ENCODE data around the gene MYO15A.

MYO15A gene

DNA sequence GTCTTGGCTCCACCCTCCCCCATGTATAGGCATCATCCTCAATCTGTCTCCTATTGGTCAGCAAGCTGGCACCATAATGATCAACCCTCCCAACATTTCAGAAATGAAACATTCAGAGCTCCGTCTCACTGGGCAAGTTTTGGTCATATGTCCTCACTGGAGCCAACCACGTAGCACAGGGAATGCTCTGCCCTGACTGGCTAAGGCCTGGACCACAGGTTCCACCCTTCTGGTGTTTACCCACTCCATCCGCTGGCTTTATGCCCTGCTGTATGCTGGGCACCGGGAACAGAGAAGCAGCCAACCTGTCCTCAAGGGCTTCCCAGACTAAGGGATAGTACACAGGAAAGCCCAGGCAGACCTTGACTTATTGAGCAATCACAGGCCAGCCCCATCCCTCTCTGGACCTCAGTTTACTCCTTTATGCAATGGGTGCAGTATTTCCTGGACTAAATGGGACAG, 20.5 kb downstream of the MYO15A start:
- TF ChIP-seq GATA2 (IDR thresholded peaks at IDR 0.05; ENCODE audit: low read depth, low read length) (no peak), GATA3 (IDR thresholded peaks at IDR 0.05; ENCODE audit: low read depth, low read length) (no peak)

DNA sequence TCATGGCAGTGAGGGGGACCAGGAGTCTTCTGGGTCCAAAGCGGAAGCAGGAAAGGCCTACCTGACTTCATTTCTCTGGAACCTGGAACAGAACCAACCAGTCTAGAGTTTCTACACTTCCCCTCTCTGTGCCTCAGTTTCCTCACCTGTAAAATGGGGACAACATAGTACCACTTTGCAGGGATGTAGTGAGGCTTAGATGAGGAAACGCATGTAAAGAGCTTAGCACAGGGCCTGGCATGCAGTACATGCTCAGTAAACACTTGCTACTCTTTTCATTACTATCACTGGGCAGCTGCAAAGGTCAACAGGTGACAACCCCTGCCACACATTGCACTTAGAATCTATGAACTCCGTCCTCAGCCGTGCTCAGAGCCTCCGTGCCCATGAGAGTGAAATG, 24.2 kb downstream of the MYO15A start:
- TF ChIP-seq GATA3 (IDR thresholded peaks at IDR 0.05; ENCODE audit: low read depth, low read length) (no peak), GATA2 (IDR thresholded peaks at IDR 0.05; ENCODE audit: low read depth, low read length) (no peak)

DNA sequence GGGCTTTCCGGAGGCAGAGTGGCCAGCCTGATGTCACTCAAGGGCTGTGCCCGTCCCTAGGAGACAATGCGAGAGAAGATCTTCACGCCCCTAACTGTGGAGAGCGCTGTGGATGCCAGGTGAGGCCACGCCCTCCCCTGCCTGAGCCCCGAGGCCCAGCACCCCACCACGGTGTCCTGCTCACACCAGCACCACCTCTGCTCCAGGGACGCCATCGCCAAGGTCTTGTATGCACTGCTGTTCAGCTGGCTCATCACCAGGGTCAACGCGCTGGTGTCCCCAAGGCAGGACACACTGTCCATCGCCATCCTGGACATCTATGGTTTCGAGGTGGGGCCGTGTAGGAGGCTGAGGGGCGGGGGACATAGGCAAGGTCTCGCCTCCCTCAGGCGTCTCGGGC, 27.8 kb downstream of the MYO15A start:
- TF ChIP-seq GATA3 (IDR thresholded peaks at IDR 0.05; ENCODE audit: low read depth, low read length), result no peak
- no peak for TF ChIP-seq GATA2 (IDR thresholded peaks at IDR 0.05; ENCODE audit: low read depth, low read length)

DNA sequence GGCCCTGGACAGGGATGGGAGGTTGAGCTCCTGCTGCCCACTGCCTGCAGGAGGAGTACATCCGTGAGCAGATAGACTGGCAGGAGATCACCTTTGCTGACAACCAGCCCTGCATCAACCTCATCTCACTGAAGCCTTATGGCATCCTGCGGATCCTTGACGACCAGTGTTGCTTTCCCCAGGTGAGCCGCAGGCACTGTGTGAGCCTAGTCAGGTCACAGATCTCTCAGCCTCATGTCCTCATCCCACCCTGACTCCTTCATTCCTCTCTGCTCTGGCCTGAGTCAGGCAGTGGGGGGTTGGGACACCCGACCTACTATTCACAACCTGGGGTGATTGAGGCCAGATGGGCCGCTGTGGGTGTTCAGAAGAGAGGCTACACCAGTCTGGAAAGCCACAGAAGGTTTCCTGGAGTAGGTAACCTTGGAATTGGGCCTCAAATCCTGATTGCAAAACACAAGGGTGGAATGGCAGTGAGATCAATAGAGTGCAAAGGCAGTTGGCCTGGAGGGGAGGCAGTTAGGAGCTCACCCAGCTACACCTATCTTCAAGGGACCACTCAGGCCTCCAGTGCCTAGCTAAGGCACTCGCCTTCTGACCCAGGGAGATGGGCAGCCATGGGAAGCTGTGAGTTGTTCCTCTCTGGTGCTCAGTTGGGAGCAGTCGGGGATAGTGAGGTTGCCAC, 29.7 kb downstream of the MYO15A start:
- no peak for TF ChIP-seq GATA2 (IDR thresholded peaks at IDR 0.05; ENCODE audit: low read depth, low read length)
- no peak for TF ChIP-seq GATA3 (IDR thresholded peaks at IDR 0.05; ENCODE audit: low read depth, low read length)

DNA sequence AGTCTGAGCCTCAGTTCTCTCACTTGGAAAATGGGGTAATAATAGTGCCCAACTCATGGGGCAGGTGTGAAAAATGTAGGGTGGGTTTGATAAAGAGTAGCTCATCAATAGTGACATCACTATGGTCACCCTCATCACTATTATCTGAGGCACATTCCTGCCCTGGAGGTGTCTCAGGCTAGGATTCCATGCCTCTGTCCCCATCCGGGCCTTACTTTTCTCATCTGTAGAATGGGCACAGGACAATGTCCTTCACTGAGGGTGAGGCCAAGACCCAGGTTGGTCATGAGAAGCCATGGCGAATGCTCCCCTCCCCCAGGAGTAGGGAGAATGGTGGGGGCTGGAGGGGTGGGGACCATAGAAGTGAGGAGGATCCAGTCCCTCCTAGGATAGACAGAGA, 30.5 kb downstream of the MYO15A start:
- no peak for TF ChIP-seq GATA2 (IDR thresholded peaks at IDR 0.05; ENCODE audit: low read depth, low read length)
- TF ChIP-seq GATA3 (IDR thresholded peaks at IDR 0.05; ENCODE audit: low read depth, low read length), result no peak

DNA sequence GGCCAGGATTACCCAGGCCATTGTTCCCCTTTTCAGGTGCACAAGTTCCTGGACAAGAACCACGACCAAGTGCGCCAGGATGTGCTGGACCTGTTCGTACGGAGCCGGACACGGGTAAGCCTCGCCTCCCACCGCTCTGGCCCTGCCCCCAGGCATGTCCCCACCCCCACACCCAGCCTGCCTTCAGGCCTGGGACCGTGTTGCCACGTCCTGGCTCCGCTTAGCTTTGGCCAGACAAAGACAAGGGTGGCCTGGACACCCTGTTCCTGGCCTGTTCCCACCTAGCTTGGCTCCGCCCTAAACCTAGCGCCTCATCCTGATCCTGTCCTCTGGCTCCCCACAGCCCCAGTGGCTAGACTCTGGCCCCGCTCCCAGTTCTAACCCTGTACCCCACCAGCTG, 30.9 kb downstream of the MYO15A start:
- no peak for TF ChIP-seq GATA3 (IDR thresholded peaks at IDR 0.05; ENCODE audit: low read depth, low read length)
- no peak for TF ChIP-seq GATA2 (IDR thresholded peaks at IDR 0.05; ENCODE audit: low read depth, low read length)

DNA sequence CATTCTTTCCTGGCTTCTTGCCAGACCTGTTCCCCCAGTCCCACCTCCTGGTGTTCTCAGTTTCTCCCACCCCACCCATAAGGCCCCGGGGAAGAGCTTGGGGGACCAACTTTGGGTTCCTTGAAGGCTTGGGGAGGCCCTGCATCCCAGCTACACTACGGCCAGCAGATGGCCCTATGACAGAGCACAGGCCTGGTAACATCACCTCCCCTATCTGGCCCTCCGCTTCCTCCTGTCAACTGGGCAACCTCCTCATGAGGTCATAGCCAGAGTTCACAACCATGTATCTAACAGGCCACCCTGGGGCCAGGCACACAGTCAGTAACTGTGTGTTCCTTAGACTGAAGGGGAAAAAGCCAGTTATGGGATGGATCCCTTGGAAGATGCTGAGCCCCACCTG, 31.4 kb downstream of the MYO15A start:
- TF ChIP-seq GATA2 (IDR thresholded peaks at IDR 0.05; ENCODE audit: low read depth, low read length), result no peak
- TF ChIP-seq GATA3 (IDR thresholded peaks at IDR 0.05; ENCODE audit: low read depth, low read length), result no peak

DNA sequence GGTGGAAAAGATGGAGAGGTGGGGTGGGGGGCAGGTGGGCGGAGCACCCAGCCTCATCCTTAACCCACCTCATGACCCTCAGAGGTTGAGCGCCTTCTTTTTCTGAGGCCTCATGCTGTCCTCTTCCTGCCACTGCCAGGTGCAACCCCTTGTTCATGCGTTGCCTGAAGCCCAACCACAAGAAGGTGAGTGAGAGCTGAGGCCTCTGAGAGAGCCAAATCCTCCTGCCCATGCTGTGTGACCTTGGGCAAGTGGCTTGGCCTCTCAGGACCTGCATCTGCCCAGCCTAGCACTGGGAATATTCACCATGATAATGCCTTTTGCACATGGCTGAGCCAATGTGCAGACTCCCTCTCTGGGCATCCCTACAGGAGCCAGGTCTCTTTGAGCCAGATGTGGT, 32.1 kb downstream of the MYO15A start:
- no peak for TF ChIP-seq GATA3 (IDR thresholded peaks at IDR 0.05; ENCODE audit: low read depth, low read length)
- TF ChIP-seq GATA2 (IDR thresholded peaks at IDR 0.05; ENCODE audit: low read depth, low read length), result no peak

DNA sequence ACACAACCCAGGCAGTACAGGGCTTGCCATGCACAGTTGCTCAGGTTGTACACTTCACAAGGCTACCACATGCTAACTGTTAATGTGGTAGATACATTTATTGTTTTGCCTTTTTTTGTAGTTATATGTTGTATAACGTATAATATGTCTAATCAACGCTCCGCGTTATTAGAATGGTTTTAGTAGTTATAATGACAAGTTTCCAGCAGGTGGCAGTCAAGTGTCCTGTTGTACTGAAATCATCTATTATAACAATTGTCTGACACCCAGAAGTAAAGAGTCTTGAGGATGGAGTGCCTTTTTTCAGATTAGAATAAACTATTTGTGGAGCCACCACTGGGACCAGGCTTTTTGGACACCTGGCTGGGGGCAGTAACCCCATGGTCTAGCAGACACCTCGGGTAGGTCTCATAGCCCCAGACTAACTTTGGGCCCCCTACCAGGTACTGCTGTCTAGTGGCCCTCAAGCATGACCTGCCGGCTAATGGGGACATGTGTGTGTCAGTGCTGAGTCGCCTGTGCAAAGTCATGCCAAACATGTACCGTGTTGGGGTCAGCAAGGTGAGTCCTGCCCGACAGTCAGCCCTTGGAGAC, 32.8 kb downstream of the MYO15A start:
- TF ChIP-seq GATA3 (IDR thresholded peaks at IDR 0.05; ENCODE audit: low read depth, low read length) (no peak), GATA2 (IDR thresholded peaks at IDR 0.05; ENCODE audit: low read depth, low read length) (no peak)

DNA sequence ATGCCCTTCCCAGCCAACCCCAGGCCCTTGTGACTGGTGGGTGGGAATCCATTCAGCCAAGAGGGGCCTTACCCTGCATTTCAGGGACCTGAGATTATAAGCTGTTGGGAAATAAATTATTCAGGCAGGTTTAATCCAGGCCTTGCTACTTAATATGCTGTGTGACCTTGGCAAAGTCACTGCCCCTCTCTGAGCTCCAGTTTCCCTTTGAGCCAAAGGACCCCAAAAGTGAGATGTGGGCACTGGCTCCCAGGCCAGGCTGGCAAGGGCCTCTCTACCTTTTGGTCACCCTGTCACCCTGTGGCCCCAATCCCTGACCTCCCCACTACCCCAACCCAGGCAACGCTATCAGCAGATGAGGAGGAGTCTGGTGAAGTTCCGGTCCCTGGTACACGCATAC, 33.9 kb downstream of the MYO15A start:
- TF ChIP-seq GATA2 (IDR thresholded peaks at IDR 0.05; ENCODE audit: low read depth, low read length) (no peak), GATA3 (IDR thresholded peaks at IDR 0.05; ENCODE audit: low read depth, low read length) (no peak)

DNA sequence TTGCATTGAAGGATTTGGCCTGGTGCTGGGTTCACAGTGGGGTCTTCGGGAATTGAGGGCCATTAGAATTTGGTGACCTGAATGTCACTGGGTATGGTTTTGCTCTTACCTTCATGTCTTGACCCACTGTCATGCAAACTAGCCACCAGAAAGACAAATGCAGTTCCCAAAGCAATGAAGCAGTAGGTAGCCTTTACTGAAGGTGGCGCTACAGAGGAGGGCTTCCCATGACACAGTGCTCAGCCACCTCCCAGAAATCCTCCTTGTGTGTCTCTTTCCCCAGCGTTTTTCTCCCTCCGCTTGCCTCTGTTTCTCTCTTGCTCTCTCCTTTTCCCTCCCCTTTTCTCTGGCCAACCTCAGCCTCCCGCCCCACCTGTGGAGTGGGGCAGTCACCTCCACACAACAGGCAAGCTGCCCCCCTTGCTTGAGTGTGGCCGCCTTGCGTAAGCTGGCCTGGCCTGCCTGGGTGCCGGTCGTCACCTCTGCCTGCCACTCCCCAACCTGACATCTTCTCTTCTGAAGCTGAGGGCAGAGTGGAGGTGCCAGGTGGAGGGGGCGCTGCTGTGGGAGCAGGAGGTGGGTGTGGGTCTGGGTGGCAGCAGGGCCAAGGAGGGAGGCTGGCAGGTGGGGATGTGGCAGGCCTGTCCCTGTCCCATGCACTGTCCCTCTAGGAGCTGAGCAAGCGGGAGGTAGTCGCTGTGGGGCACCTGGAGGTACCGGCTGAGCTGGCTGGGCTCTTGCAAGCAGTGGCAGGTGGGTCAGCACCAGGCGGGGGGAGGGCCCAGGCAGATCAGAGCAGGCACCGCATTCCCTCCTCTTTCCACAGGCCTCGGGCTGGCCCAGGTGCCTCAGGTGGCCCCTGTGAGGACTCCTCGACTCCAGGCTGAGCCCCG, 34.7 kb downstream of the MYO15A start:
- no peak for TF ChIP-seq GATA3 (IDR thresholded peaks at IDR 0.05; ENCODE audit: low read depth, low read length)

DNA sequence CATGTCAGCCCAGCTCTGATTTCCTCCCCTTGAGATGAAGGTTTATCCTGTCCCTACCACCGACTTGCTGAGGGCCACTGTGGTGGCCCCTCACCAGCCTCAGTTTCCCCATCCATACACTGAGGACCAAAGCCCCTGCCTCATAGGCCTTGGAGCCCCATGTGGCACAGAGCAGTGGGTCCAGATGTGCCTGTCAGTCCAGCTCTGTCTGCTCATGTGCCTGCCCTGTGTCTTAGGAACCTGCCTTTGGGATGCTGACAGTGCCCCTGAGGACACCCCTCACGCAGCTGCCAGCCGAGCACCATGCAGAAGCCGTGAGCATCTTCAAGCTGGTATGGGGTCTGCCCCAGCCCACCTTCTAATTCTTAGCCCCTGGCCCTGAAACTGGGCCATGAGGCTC, 35.7 kb downstream of the MYO15A start:
- TF ChIP-seq GATA2 (IDR thresholded peaks at IDR 0.05; ENCODE audit: low read depth, low read length) (no peak), GATA3 (IDR thresholded peaks at IDR 0.05; ENCODE audit: low read depth, low read length) (no peak)

DNA sequence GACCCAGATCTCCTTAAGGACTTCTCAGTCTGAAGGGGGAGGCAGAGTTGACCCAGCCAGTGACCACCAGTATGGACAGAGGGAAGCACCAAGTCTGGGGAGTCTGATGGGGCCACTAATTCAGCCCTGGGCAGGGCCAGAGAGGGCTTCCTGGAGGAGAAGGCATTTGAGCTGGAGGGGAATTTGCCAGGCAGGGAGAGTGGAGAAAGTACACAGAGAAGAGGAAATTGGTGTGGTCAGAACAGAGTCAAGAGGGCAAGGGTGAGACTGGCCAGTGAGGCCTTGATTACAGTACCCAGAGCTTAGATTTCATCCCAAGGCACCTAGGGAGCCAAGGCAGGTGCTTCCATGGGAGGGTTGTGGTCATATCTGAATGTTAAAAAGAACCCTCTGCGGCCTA, 36.3 kb downstream of the MYO15A start:
- no peak for TF ChIP-seq GATA2 (IDR thresholded peaks at IDR 0.05; ENCODE audit: low read depth, low read length)
- TF ChIP-seq GATA3 (IDR thresholded peaks at IDR 0.05; ENCODE audit: low read depth, low read length), result no peak

DNA sequence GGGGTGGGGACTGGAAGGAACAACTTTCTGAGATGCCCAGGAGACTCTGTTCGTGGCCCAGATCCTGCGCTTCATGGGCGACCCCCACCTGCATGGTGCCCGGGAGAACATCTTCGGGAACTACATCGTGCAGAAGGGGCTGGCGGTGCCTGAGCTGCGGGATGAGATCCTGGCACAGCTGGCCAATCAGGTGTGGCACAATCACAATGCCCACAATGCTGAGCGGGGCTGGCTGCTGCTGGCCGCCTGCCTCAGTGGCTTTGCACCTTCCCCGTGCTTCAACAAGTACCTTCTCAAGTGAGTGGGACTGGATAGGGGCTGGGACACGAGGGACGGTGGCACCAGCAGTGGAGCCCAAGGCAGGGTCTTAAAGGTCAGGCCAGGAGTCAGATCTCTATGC, 37.3 kb downstream of the MYO15A start:
- TF ChIP-seq GATA2 (IDR thresholded peaks at IDR 0.05; ENCODE audit: low read depth, low read length) (no peak), GATA3 (IDR thresholded peaks at IDR 0.05; ENCODE audit: low read depth, low read length) (no peak)

DNA sequence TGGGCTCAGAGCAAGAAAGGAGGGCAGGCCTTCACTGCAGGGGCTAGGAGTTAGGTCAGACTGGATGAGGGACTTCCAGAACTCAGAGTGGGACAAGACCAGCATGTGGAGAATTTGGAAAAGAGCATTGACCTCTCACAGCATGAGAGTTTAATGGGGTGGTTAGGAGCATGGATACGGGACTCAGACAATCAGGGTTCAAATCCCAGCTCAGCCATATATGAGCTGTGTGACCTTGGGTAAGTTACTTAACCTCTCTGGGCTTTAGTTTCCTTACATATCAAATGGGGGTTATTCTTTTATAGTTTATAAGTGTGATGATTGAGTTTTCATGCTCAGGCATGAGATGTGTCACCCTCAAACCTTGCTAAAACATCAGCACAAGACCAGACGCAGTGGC, 37.7 kb downstream of the MYO15A start:
- TF ChIP-seq GATA3 (IDR thresholded peaks at IDR 0.05; ENCODE audit: low read depth, low read length) (no peak), GATA2 (IDR thresholded peaks at IDR 0.05; ENCODE audit: low read depth, low read length) (no peak)

All from SH-SY5Y (cell line).